SK-N-SH (cell line): Measurements from ENCODE around the gene A1BG.

Experiments used
- CTCF ChIP-seq: fragments of 200-600 bp; sonication (generic); IDR thresholded peaks from 2 replicates; pipeline ENCODE4 v1.6.1; 2017; ENCODE audit warnings: antibody characterized with exemption, mild to moderate bottlenecking, moderate library complexity
- EZH2phosphoT487 ChIP-seq: fragments of 200-600 bp; sonication (generic); IDR thresholded peaks from 2 replicates; pipeline ENCODE4 v1.6.1; 2017; ENCODE audit warnings: low read depth, mixed run types, mild to moderate bottlenecking, antibody characterized with exemption, moderate library complexity, borderline replicate concordance
- JUND ChIP-seq: IDR thresholded peaks from 2 replicates; pipeline ENCODE4 v1.4.0; 2012
- MEF2A ChIP-seq: IDR thresholded peaks from 2 replicates; pipeline ENCODE4 v1.4.0; 2012; ENCODE audit warnings: low read depth, borderline replicate concordance
- NRF1 ChIP-seq: IDR thresholded peaks from 2 replicates; pipeline ENCODE4 v1.6.1; 2012; ENCODE audit warnings: low read depth, mild to moderate bottlenecking, low read length
- RXRA ChIP-seq: IDR thresholded peaks from 2 replicates; pipeline ENCODE4 v1.4.0; 2012; ENCODE audit warnings: low read depth, mild to moderate bottlenecking, borderline replicate concordance
- TAF1 ChIP-seq: IDR thresholded peaks from 2 replicates; pipeline ENCODE4 v1.6.1; 2012; ENCODE audit warnings: low read depth, mild to moderate bottlenecking, low read length, moderate library complexity, borderline replicate concordance

GRCh38 chr19:58356766-58357480 lies 3.6 kb upstream of the A1BG start:
- TF ChIP-seq CTCF: no peak
- no peak for TF ChIP-seq JUND
- no peak for TF ChIP-seq NRF1
- no peak for TF ChIP-seq EZH2phosphoT487
- no peak for TF ChIP-seq RXRA
- TF ChIP-seq MEF2A: no peak
- no peak for TF ChIP-seq TAF1
